HuH-7.5 (cell line): ENCODE results near the gene CPEB3.
"Not testable (repeated sequence)": the region's sequence is repeated elsewhere in the genome, so short reads cannot be mapped to it uniquely, and the experiment has no call there.

Source experiments
- DNase-seq: peaks from one replicate; pipeline ENCODE4 v3.0.0; 2011; ENCODE audit warnings: low spot score

Gene CPEB3

DNA sequence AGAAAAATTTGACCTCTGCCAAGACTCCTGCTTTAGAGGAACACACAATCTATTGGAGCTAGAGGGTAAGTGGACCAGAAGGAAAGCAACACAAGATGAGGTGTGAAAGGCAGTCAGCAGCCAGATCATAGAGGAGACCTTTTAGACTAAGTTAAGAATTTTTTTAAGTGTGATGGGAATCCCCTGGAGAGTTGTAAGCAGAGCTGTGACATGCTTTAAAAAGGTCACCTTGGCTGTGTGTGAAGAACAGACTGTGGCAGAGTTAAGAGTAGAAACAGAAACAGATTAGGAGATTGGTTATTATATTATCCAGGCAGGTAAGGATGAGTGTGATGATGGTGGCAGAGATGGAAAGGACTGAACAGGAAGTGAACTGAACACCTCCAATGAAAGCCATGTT is 23.5 kb downstream of the CPEB3 start:
- DNase-seq, result no peak

DNA sequence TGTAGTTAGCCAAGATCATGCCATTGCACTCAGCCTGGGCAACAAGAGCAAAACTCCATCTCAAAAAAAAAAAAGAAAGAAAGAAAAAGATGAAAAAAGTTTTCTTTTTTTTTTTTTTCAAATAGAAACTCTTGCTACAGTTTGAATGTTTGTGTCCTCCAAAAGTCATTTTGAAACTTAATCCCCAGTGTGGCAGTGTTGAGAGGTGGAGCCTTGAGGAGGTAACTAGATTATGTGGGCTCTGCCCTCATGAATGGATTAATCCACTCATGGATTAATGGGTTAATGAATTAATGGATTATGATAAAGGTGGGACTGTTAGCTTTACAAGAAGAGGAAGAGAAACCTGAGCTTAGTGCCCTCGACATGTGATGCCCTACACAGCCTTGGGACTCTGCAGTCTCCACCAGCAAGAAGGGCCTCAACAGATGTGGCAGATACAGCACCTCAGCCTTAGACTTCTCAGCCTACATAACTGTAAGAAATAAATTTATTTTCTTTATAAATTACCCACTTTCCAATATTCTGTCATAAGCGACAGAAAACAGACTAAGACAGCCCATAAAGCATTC is 25.1 kb downstream of the CPEB3 start:
- DNase-seq, result no peak

- DNase-seq, result no peak
These were observed 26.6 kb downstream of the CPEB3 start for GRCh38 chr10:92264249-92264648.

DNA sequence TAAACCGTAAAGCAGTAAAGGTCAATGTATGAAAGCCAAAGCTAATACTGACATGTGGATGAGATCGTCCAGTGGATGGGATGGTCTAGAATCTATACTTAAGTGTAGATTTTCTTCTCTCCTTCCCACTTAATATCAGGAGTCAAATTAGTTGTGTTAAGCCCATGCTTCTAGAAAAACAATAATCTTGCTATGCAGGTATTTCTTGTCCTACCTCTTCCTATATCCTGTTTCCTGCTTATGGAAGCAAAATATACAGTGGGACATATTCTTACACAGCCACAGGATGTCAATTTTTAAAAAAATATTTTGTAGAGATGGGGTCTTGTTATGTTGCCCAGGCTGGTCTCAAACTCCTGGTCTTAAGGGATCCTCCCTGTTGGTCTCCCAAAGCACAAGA is 27.5 kb downstream of the CPEB3 start:
- DNase-seq, result no peak

DNA sequence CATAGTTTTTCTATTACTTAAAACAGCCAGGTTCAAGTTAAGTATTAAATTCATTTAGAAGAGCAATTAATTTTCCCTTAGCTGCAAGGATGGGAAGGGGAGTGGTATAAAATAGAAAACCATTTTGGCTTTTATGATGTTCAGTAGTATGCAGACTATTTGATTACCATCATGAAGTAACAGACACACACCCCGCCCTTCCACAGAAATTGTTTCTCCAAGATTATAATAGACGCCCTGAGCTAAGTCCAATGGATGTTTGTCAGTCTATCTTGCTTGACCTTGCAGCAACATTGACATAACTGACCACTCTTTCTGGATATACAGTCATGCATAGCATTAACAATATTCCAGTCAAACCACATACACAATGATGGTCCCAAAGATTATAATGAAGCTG is 42.3 kb downstream of the CPEB3 start:
- DNase-seq, result no peak

DNA sequence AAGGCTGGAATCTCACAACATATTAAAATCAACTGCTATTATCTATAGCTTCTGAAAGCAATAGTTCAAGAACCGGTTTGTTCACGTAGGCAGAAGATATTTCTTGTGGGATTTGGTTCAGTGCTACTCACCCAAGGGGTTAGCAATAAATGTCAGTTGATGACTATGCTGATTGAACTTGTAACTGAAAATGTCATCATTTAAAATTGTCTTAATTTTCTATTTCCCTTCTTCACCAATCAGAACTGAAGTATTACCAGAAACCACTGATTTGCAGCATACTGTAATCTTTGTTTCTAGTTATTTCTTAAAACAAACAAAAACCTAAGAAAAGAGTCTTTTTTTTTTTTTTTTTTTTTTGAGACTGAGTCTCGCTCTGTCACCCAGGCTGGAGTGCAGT is 46.1 kb downstream of the CPEB3 start:
- no peak for DNase-seq

GRCh38 chr10:92242910-92243671 is 47.8 kb downstream of the CPEB3 start:
- peak; percentile 72 for DNase-seq

DNA sequence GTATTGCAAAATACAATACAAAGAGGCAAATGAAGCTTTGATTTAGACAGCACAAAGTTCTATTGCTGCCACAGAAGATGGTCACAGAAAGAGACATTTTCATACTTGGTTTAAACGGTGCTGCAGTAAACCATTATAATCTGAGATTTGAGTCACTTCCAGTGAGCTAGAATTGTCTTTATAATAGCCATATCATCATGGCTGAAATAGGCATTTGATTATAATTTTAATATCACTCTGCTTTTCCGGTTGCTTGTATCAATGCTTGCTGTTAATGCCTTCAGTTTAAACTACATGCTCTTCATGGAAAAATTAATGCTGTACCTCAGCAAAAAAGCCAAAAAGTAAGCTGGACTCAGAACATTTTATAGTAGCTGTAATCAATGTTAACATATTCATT is 48.5 kb downstream of the CPEB3 start:
- no peak for DNase-seq

DNA sequence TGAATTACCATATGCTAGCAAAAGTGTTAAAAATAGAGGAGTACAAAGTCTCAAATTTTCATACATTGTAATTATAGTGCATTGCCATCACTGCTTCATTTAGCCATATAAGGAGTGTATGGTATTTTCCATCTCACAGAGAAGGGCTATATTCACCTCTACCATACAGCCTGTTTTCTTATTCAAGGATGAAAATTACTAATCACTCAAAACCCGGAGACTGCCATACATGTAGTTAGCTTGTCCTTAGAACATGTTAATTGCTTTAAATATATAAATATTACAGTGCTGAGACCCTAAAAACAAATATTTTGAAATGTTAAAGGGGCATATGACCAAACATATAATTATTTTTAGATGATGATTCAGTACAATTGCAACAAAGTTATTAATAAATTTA is 49.4 kb downstream of the CPEB3 start:
- DNase-seq, result no peak

DNA sequence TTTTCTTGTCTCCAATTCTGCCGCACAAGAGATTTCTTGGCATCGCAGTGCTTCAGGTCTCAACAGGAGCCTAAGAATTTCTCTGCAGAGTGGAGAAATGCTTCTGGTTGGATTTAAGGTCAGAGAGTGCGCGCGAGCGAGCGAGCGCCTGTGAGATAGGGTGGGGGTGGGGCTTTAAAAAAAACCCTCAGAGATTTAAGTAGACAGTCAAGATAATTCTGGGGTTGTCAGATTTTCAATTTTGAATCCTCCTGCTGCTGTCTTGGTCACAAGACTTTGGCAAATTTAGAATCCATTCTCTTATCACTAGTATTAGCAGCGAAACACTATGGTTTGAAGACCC is 49.7 kb downstream of the CPEB3 start:
- DNase-seq, result no peak

DNA sequence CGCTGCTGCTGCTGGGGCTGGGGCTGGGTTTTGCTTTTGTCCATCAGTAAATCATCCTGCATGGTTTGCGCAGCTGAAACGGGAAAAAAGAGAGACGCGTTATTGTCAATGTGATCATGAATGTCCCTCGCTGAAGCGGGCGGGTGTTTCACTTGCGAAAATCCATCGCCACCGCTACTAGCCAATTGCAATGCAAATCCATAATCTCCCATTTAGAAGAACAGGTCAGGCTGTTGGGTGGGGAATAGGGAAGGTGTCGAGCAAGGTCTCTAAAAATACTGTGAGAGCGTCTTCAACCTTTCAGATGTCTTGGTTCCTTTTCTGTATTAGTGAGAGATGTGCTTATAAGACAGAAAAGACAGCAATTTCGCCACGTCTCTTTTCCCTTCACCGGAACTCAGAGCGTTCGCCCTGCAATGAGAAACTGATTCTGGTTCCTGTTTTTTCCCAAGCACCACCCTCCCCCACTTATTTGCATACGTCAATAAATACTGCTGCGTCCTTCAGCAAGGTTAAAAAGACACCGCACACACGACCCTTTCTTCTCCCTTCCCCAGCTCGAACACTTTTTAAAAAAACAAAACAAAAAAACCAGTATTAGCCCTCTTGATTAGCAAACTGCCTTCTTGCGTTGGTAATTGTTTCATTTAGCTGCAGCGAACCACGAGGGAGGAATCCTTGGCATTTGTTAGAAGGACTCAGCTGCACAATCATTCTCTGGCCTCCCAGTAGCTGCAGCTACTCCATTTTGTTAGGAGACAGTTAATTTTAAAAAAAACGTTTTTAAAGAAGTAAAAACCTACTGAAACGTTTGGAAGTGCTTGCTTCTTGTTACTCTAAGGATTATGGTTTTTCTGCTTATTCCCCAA is 50.4 kb downstream of the CPEB3 start:
- DNase-seq, result peak; percentile 78

- DNase-seq, result peak; percentile 39
These were observed 51.1 kb downstream of the CPEB3 start for GRCh38 chr10:92239600-92240288.

DNA sequence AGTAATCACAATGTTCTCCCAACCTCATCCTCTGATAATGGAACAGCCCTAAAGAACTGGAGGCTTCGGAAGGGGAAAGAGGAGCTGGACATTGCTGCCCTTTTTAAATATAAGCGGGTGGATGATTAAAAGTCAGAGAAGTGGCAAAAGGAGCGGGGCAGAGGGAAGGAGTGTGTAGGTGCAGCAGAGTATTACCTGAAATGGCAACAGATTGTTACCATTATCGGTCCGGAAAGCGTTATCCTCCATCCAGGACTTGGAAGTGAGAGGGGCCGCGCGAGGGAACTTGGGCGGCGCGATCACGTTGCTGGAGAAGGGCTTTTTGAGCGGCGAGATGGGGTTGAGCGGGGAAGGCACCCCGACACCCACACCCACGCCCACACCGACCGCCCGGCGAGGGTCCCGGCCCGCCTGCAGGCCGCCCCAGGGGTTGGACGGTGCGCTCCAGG is 51.7 kb downstream of the CPEB3 start:
- peak; percentile 13 for DNase-seq

DNA sequence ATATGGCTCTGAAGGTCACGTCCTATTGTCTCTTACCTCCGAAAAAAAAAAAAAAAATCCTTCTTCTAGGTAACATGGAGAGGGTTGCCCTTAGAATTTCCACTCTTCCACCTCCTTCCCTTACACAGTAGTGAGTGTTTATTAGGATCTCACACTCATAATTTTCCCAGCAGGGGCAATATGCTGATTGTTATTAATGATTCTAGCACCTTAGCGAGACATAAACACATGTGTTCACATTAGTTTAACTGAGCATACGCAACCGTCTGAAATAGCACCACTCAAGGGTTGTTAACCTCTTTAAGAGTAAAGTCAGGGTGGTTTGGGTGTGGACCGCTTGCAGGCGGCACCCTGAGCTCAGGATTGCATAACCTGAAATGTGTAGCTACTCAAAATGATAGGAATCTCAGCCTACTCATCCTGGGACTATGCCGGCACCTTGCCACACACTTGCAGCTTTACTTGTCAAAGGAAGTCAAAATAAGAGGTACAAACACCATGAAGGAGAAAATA is 52.2 kb downstream of the CPEB3 start:
- DNase-seq, result peak; percentile 53

GRCh38 chr10:92238054-92238585 is 52.8 kb downstream of the CPEB3 start:
- peak; percentile 28 for DNase-seq

DNA sequence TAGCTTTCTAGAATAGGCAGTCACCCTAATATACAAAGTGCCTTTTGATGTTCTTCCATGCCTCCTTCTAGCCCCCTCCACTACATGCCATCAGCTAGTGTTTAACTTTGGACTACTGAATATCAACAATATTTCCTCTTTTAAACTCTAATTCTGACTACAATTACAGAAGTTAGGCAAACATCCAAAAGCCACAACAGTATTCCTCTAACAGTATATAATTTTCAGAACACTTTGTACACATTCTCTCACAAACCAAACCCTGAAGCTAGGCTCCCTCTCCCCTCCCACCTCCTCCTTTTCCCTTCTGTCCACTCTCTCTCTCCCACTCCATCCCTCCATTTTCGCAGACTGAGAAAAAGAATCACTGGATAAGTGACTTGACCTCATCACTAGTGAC is 59.7 kb downstream of the CPEB3 start:
- no peak for DNase-seq

GRCh38 chr10:92222603-92223262 is 68.1 kb downstream of the CPEB3 start:
- DNase-seq, result no peak

- no peak for DNase-seq
These were observed 71.3 kb downstream of the CPEB3 start for GRCh38 chr10:92219559-92219958.

GRCh38 chr10:92218569-92218968 is 72.3 kb downstream of the CPEB3 start:
- no peak for DNase-seq

DNA sequence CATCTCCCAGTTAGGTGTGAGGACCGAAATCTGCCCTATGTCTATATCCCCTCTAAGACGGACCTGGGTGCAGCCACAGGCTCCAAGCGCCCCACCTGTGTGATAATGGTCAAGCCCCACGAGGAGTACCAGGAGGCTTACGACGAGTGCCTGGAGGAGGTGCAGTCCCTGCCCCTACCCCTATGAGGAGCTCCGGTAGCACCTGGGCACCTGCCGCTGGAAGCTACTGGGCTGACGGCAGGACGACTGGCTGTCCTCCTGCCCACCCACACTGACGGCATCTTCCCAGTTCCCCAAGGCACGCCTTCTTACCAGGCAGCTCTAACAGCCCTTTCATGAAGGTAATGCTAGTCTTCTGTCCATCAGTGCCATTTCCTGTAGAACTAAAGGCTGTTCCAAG is 74.3 kb downstream of the CPEB3 start:
- DNase-seq, result not testable (repeated sequence)

GRCh38 chr10:92215222-92215621 is 75.7 kb downstream of the CPEB3 start:
- DNase-seq, result not testable (repeated sequence)
